Activated CD4-positive, alpha-beta T cell treated with anti-CD3 and anti-CD28 coated beads, Interleukin-2, amount 10 ng/mL, durations not matched to agents 7 days and 5 days (primary cell): ENCODE measurements around the gene SMCO2. TPM values are rescaled to one million over a fixed set of nuclear protein-coding genes. Genes with fewer than 3 reads are reported as not detected.

Experiments
- CTCF ChIA-PET: fragments of 350-600 bp; sonication (Branson Sonifier 250); formaldehyde crosslinking; loops from one replicate; lab custom pipeline; 2021; ENCODE audit warnings: antibody characterized with exemption; lab: Charles Lee
- POLR2A ChIA-PET: fragments of 350-600 bp; sonication (Branson Sonifier 250); formaldehyde crosslinking; loops from one replicate; lab custom pipeline; 2021; ENCODE audit warnings: antibody characterized with exemption; lab: Charles Lee
- DNase-seq: peaks from one replicate; pipeline ENCODE4 v3.0.0-alpha.2; 2020
- H3K27ac Mint-ChIP-seq: one replicate; pipeline ENCODE4 v1.8.0; 2021; ENCODE audit warnings: mild to moderate bottlenecking, moderate library complexity, mixed read lengths
- H3K27me3 Mint-ChIP-seq: one replicate; pipeline ENCODE4 v1.8.0; 2021; ENCODE audit warnings: mixed read lengths
- H3K36me3 Mint-ChIP-seq: one replicate; pipeline ENCODE4 v1.8.0; 2021; ENCODE audit warnings: low read depth, mixed read lengths
- H3K4me1 Mint-ChIP-seq: one replicate; pipeline ENCODE4 v1.8.0; 2021; ENCODE audit warnings: mixed read lengths
- H3K4me3 Mint-ChIP-seq: one replicate; pipeline ENCODE4 v1.8.0; 2021; ENCODE audit warnings: mild to moderate bottlenecking, moderate library complexity, mixed read lengths
- H3K9me3 Mint-ChIP-seq: one replicate; pipeline ENCODE4 v1.8.0; 2021; ENCODE audit warnings: mixed read lengths
- total RNA-seq, 2 experiments: library from RNA; stranded (reverse); gene quantifications; one replicate each; pipeline ENCODE4 v1.2.3, GENCODE V29; 2021

Gene SMCO2
- total RNA-seq, 2 experiments from 2014 or later = 0.22 to 0.46 TPM

GRCh38 chr12:27488479-27488878, 41.9 kb downstream of the SMCO2 start:
- peaks cover 2% of the 10 kb centered on the region for H3K36me3 Mint-ChIP-seq
- no peak for DNase-seq
- POLR2A ChIA-PET = no interaction called here
- H3K27ac Mint-ChIP-seq = no peak overlapping the region
- H3K27me3 Mint-ChIP-seq = peaks cover 14% of the 10 kb centered on the region
- CTCF ChIA-PET = no interaction called here
- H3K4me1 Mint-ChIP-seq = no peaks in the 10 kb centered on the region
- H3K4me3 Mint-ChIP-seq = no peak overlapping the region
- no peaks in the 10 kb centered on the region for H3K9me3 Mint-ChIP-seq

GRCh38 chr12:27491226-27491625, 44.7 kb downstream of the SMCO2 start:
- no peaks in the 10 kb centered on the region for H3K4me1 Mint-ChIP-seq
- no peak overlapping the region for H3K27ac Mint-ChIP-seq
- no peak overlapping the region for H3K4me3 Mint-ChIP-seq
- no peaks in the 10 kb centered on the region for H3K9me3 Mint-ChIP-seq
- POLR2A ChIA-PET = no interaction called here
- H3K27me3 Mint-ChIP-seq = peaks cover 18% of the 10 kb centered on the region
- H3K36me3 Mint-ChIP-seq = peaks cover 2% of the 10 kb centered on the region
- CTCF ChIA-PET = no interaction called here
- no peak for DNase-seq

GRCh38 chr12:27493260-27493940, 46.9 kb downstream of the SMCO2 start:
- H3K27me3 Mint-ChIP-seq = peaks cover 13% of the 10 kb centered on the region
- no peak for DNase-seq
- no peaks in the 10 kb centered on the region for H3K9me3 Mint-ChIP-seq
- ChIA-PET CTCF (no interaction called here), POLR2A (no interaction called here)
- no peak overlapping the region for H3K4me3 Mint-ChIP-seq
- H3K27ac Mint-ChIP-seq = no peak overlapping the region
- peaks cover 12% of the 10 kb centered on the region for H3K4me1 Mint-ChIP-seq
- no peaks in the 10 kb centered on the region for H3K36me3 Mint-ChIP-seq

DNA sequence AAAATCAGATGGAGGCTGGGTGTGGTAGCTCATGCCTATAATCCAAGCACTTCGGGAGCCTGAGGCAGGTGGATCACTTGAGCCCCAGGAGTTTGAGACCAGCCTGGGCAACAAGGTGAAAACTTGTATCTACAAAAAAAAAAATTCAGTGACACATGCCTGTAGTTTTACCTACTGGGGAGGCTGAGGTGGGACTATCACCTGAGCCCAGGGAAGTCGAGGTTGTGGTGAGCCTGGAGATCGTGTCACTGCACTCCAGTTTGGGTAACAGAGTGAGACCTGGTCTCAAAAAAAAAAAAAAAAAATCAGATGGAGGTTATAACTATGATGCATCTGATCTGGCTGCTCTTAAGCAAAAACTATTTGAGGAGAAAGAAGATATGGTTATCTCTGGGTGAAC, 50.9 kb downstream of the SMCO2 start:
- ChIA-PET CTCF (interaction anchor here (0.7 kb wide), 1 partner anchor 8 kb away, joined by 3 read pairs; no protein-coding TSS in a partner anchor), POLR2A (no interaction called here)
- Mint-ChIP-seq H3K27ac (no peak overlapping the region), H3K9me3 (peaks cover 3% of the 10 kb centered on the region), H3K27me3 (peaks cover 18% of the 10 kb centered on the region), H3K4me1 (peaks cover 37% of the 10 kb centered on the region), H3K4me3 (no peak overlapping the region), H3K36me3 (peaks cover 4% of the 10 kb centered on the region)
- DNase-seq = no peak

GRCh38 chr12:27498149-27498548, 51.6 kb downstream of the SMCO2 start:
- DNase-seq = no peak
- Mint-ChIP-seq H3K4me3 (no peak overlapping the region), H3K4me1 (peaks cover 37% of the 10 kb centered on the region), H3K36me3 (peaks cover 7% of the 10 kb centered on the region), H3K9me3 (peaks cover 7% of the 10 kb centered on the region), H3K27ac (no peak overlapping the region), H3K27me3 (peaks cover 16% of the 10 kb centered on the region)
- CTCF ChIA-PET = interaction anchor here (0.7 kb wide), 1 partner anchor 9 kb away, joined by 3 read pairs; no protein-coding TSS in a partner anchor
- POLR2A ChIA-PET = no interaction called here

GRCh38 chr12:27498761-27499160, 52.2 kb downstream of the SMCO2 start:
- Mint-ChIP-seq H3K36me3 (peaks cover 7% of the 10 kb centered on the region), H3K27me3 (peaks cover 16% of the 10 kb centered on the region), H3K4me1 (peaks cover 37% of the 10 kb centered on the region), H3K9me3 (peaks cover 7% of the 10 kb centered on the region), H3K4me3 (no peak overlapping the region), H3K27ac (no peak overlapping the region)
- ChIA-PET POLR2A (no interaction called here), CTCF (no interaction called here)
- DNase-seq = no peak

- H3K9me3 Mint-ChIP-seq = peaks cover 7% of the 10 kb centered on the region
- H3K4me3 Mint-ChIP-seq = no peak overlapping the region
- no peak for DNase-seq
- POLR2A ChIA-PET = no interaction called here
- no peak overlapping the region for H3K27ac Mint-ChIP-seq
- peaks cover 7% of the 10 kb centered on the region for H3K36me3 Mint-ChIP-seq
- CTCF ChIA-PET = no interaction called here
- H3K27me3 Mint-ChIP-seq = peaks cover 20% of the 10 kb centered on the region
- peaks cover 37% of the 10 kb centered on the region for H3K4me1 Mint-ChIP-seq
Measured at GRCh38 chr12:27499377-27499776, 52.8 kb downstream of the SMCO2 start.

DNA sequence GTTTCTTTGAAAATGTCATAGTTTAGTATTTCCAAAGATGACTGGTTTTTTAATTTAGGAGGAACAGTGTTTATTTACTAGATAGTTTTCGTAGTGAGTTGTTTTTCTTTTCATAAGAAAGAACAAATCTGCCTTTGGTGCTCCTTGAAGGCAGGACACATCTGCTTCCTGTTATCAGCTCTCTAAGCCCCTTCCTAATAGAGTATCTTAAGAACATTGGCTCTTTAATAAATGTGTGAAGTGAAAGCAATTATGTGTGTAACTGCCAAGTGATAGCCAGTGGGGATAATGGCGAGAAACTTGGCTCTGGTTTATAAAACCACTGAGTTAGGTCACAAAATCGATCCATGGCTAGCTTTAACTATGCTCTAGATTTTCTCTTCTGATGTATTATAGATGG, 54.0 kb downstream of the SMCO2 start:
- peaks cover 7% of the 10 kb centered on the region for H3K9me3 Mint-ChIP-seq
- ChIA-PET CTCF (interaction anchor here (0.6 kb wide), 1 partner anchor 56 kb away, joined by 3 read pairs; no protein-coding TSS in a partner anchor), POLR2A (no interaction called here)
- peaks cover 23% of the 10 kb centered on the region for H3K27me3 Mint-ChIP-seq
- peaks cover 7% of the 10 kb centered on the region for H3K36me3 Mint-ChIP-seq
- H3K27ac Mint-ChIP-seq = no peak overlapping the region
- no peak overlapping the region for H3K4me3 Mint-ChIP-seq
- DNase-seq = no peak
- H3K4me1 Mint-ChIP-seq = peaks cover 37% of the 10 kb centered on the region

DNA sequence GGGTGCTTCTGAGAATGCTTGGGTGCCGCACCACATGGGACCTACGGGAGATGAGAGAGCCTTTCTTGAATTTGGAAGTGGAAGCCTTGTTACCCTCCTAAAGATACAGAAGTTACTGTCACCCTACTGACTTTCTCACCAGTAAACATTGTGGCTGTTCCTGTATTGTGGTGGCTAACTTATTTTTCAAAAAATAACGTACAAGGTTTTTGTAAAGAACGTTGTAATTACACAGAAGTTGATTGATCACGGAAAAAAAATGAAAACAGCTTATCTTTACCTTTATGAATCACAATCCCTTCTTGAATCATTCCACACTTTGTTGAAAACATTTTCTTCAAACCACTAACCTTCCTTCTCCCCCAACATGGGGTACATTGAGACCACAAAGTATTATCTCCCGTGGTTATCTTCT, 55.5 kb downstream of the SMCO2 start:
- CTCF ChIA-PET = interaction anchor here (0.7 to 1.1 kb wide), 3 partner anchors 20 to 41 kb away, joined by 3 read pairs; no protein-coding TSS in a partner anchor
- H3K27ac Mint-ChIP-seq = no peak overlapping the region
- H3K27me3 Mint-ChIP-seq = peaks cover 32% of the 10 kb centered on the region
- peaks cover 37% of the 10 kb centered on the region for H3K4me1 Mint-ChIP-seq
- POLR2A ChIA-PET = no interaction called here
- no peak for DNase-seq
- peaks cover 9% of the 10 kb centered on the region for H3K36me3 Mint-ChIP-seq
- peak overlapping the region; percentile 40 for H3K4me3 Mint-ChIP-seq
- peaks cover 9% of the 10 kb centered on the region for H3K9me3 Mint-ChIP-seq

GRCh38 chr12:27504507-27504906, 58.0 kb downstream of the SMCO2 start:
- Mint-ChIP-seq H3K27ac (no peak overlapping the region), H3K36me3 (peaks cover 5% of the 10 kb centered on the region), H3K4me1 (peaks cover 17% of the 10 kb centered on the region), H3K9me3 (peaks cover 11% of the 10 kb centered on the region), H3K4me3 (no peak overlapping the region), H3K27me3 (peaks cover 44% of the 10 kb centered on the region)
- ChIA-PET CTCF (interaction anchor here (1.7 kb wide), 1 partner anchor 70 kb away, joined by 6 read pairs; no protein-coding TSS in a partner anchor), POLR2A (no interaction called here)
- DNase-seq = no peak

- H3K27ac Mint-ChIP-seq = no peak overlapping the region
- peaks cover 43% of the 10 kb centered on the region for H3K27me3 Mint-ChIP-seq
- peaks cover 8% of the 10 kb centered on the region for H3K9me3 Mint-ChIP-seq
- no peak overlapping the region for H3K4me3 Mint-ChIP-seq
- H3K36me3 Mint-ChIP-seq = peaks cover 5% of the 10 kb centered on the region
- DNase-seq = no peak
- ChIA-PET POLR2A (no interaction called here), CTCF (interaction anchor here (1.1 to 1.7 kb wide), 2 partner anchors 10 to 71 kb away, joined by 4 to 6 read pairs; no protein-coding TSS in a partner anchor)
- H3K4me1 Mint-ChIP-seq = peaks cover 15% of the 10 kb centered on the region
Measured at GRCh38 chr12:27505109-27505508, 58.6 kb downstream of the SMCO2 start.

GRCh38 chr12:27505761-27506160, 59.2 kb downstream of the SMCO2 start:
- peaks cover 47% of the 10 kb centered on the region for H3K27me3 Mint-ChIP-seq
- H3K36me3 Mint-ChIP-seq = peaks cover 5% of the 10 kb centered on the region
- peaks cover 11% of the 10 kb centered on the region for H3K4me1 Mint-ChIP-seq
- H3K27ac Mint-ChIP-seq = no peak overlapping the region
- H3K4me3 Mint-ChIP-seq = no peak overlapping the region
- DNase-seq = no peak
- ChIA-PET CTCF (interaction anchor here (1.1 to 1.7 kb wide), 2 partner anchors 9 to 71 kb away, joined by 4 to 6 read pairs; no protein-coding TSS in a partner anchor), POLR2A (no interaction called here)
- H3K9me3 Mint-ChIP-seq = peaks cover 8% of the 10 kb centered on the region

- H3K27me3 Mint-ChIP-seq = peaks cover 53% of the 10 kb centered on the region
- H3K9me3 Mint-ChIP-seq = peaks cover 8% of the 10 kb centered on the region
- POLR2A ChIA-PET = no interaction called here
- H3K4me1 Mint-ChIP-seq = peaks cover 8% of the 10 kb centered on the region
- DNase-seq = no peak
- H3K27ac Mint-ChIP-seq = no peak overlapping the region
- H3K36me3 Mint-ChIP-seq = peaks cover 5% of the 10 kb centered on the region
- H3K4me3 Mint-ChIP-seq = no peak overlapping the region
- CTCF ChIA-PET = no interaction called here
Measured at GRCh38 chr12:27506645-27507189, 60.2 kb downstream of the SMCO2 start.
